H1 (cell line): ENCODE results near the gene ABCA2. TPM values are rescaled to one million over a fixed set of nuclear protein-coding genes. Genes with fewer than 3 reads are reported as not detected.

Experiments used
- CTCF ChIA-PET: fragments of 300-600 bp; sonication (Branson Sonifier 250); formaldehyde crosslinking; loops from one replicate; lab custom pipeline; 2021; ENCODE audit not compliant: partially characterized antibody; lab: Charles Lee
- POLR2A ChIA-PET: fragments of 300-600 bp; sonication (Branson Sonifier 250); formaldehyde crosslinking; loops from one replicate; lab custom pipeline; 2021; ENCODE audit warnings: inconsistent platforms; ENCODE audit not compliant: partially characterized antibody; lab: Charles Lee
- DNase-seq, 2 experiments: peaks; one replicate each; pipeline versions ENCODE4 v3.0.0 to v3.0.0-alpha.2; 2010 to 2022; ENCODE audit warnings: low spot score in 2 of 2, low read depth in 1 of 2, mixed read lengths in 1 of 2
- FAIRE-seq: peaks from 2 replicates; lab custom pipeline; 2011; peaks lifted over from hg19 to GRCh38; lab: Jason Lieb, UNC
- H2AFZ ChIP-seq: 2 replicates; pipeline ENCODE4 v1.8.1; 2012; ENCODE audit warnings: low read length, inconsistent platforms
- H2AK5ac ChIP-seq: 2 replicates; pipeline ENCODE4 v1.6.1; 2013; ENCODE audit warnings: low read depth, low read length
- H2BK120ac ChIP-seq: replicated peaks from 2 replicates; pipeline ENCODE3; 2013; ENCODE audit warnings: low read depth, low read length, inconsistent platforms
- H2BK12ac ChIP-seq: 2 replicates; pipeline ENCODE4 v1.6.1; 2013; ENCODE audit warnings: low read depth, low read length
- H2BK15ac ChIP-seq: 2 replicates; pipeline ENCODE4 v1.6.1; 2013; ENCODE audit warnings: low read length
- H2BK20ac ChIP-seq: 2 replicates; pipeline ENCODE4 v1.6.1; 2013; ENCODE audit warnings: low read length
- H2BK5ac ChIP-seq: 2 replicates; pipeline ENCODE4 v1.6.1; 2013; ENCODE audit warnings: low read depth, low read length
- H3K14ac ChIP-seq: 2 replicates; pipeline ENCODE4 v1.6.1; 2013; ENCODE audit warnings: inconsistent platforms; ENCODE audit not compliant: insufficient read length
- H3K18ac ChIP-seq: 2 replicates; pipeline ENCODE4 v1.6.1; 2013; ENCODE audit warnings: low read length; ENCODE audit errors: extremely low read depth
- H3K23ac ChIP-seq: 2 replicates; pipeline ENCODE4 v1.6.1; 2013; ENCODE audit warnings: inconsistent platforms; ENCODE audit not compliant: insufficient read length
- H3K23me2 ChIP-seq: 2 replicates; pipeline ENCODE4 v1.6.1; 2013; ENCODE audit warnings: low read depth, low read length
- H3K27ac ChIP-seq: 2 replicates; pipeline ENCODE4 v1.6.1; 2011; ENCODE audit warnings: low read depth, low read length, inconsistent platforms
- H3K27me3 ChIP-seq, 4 experiments: replicated peaks in 1 of 4; 1 replicate in 1 of 4; 2 replicates in 3 of 4; pipeline versions ENCODE4 v1.6.1 to v1.8.1; 2011 to 2013; ENCODE audit warnings: low read length in 3 of 4, mild to moderate bottlenecking in 3 of 4, inconsistent platforms in 2 of 4, mixed read lengths in 2 of 4, moderate library complexity in 1 of 4; ENCODE audit not compliant: control insufficient read depth in 3 of 4, insufficient read depth in 3 of 4; ENCODE audit errors: extremely low read depth in 1 of 4
- H3K36me3 ChIP-seq, 4 experiments: 2 replicates each; pipeline versions ENCODE4 v1.6.1 to v1.8.1; 2011 to 2013; ENCODE audit warnings: mild to moderate bottlenecking in 4 of 4, low read length in 3 of 4, moderate library complexity in 2 of 4, control low read depth in 1 of 4, inconsistent platforms in 1 of 4; ENCODE audit not compliant: insufficient read depth in 4 of 4, control insufficient read depth in 2 of 4
- H3K4ac ChIP-seq: replicated peaks from 2 replicates; pipeline ENCODE3; 2013; ENCODE audit warnings: low read length, low read depth, mixed read lengths, inconsistent platforms; ENCODE audit not compliant: insufficient read length
- H3K4me1 ChIP-seq, 4 experiments: replicated peaks in 1 of 4; 1 replicate in 1 of 4; 2 replicates in 3 of 4; pipeline versions ENCODE4 v1.6.1 to v1.8.1; 2011 to 2013; ENCODE audit warnings: low read length in 3 of 4, inconsistent platforms in 2 of 4, mixed read lengths in 1 of 4; ENCODE audit not compliant: insufficient read depth in 4 of 4, control insufficient read depth in 3 of 4
- H3K4me2 ChIP-seq, 2 experiments: 2 replicates each; pipeline versions ENCODE4 v1.6.1 to v1.8.1; 2011 to 2013; ENCODE audit warnings: low read depth in 2 of 2, low read length in 2 of 2, control low read depth in 1 of 2, inconsistent platforms in 1 of 2, mild to moderate bottlenecking in 1 of 2; ENCODE audit not compliant: insufficient read depth in 1 of 2
- H3K4me3 ChIP-seq, 4 experiments: fragments of 200-600, 300-600 bp in 1 of 4; sonication (generic), shearing (Covaris generic), sonication (Bioruptor Twin) in 1 of 4; 2 replicates each; pipeline versions ENCODE4 v1.5.1 to v1.8.1; 2011 to 2016; ENCODE audit warnings: low read length in 4 of 4, low read depth in 3 of 4, control low read depth in 2 of 4, inconsistent platforms in 2 of 4, mild to moderate bottlenecking in 2 of 4, mixed read lengths in 1 of 4, moderate library complexity in 1 of 4; ENCODE audit not compliant: insufficient read depth in 2 of 4; ENCODE audit errors: extremely low read depth in 1 of 4
- H3K56ac ChIP-seq: replicated peaks from 2 replicates; pipeline ENCODE3; 2013; ENCODE audit warnings: low read depth, mild to moderate bottlenecking, mixed read lengths, low read length, inconsistent platforms; ENCODE audit not compliant: insufficient read length
- H3K79me1 ChIP-seq: 2 replicates; pipeline ENCODE4 v1.6.1; 2013; ENCODE audit warnings: low read depth, low read length, control low read depth
- H3K79me2 ChIP-seq, 2 experiments: 2 replicates each; pipeline versions ENCODE4 v1.6.1 to v1.8.1; 2012 to 2013; ENCODE audit warnings: low read length in 2 of 2, mild to moderate bottlenecking in 2 of 2, inconsistent platforms in 1 of 2; ENCODE audit not compliant: insufficient read depth in 2 of 2, control insufficient read depth in 1 of 2
- H3K9ac ChIP-seq, 4 experiments: replicated peaks in 1 of 4; 1 replicate in 1 of 4; 2 replicates in 3 of 4; pipeline versions ENCODE4 v1.6.1 to v1.8.1; 2011 to 2013; ENCODE audit warnings: low read depth in 3 of 4, low read length in 3 of 4, control low read depth in 2 of 4, mild to moderate bottlenecking in 2 of 4, moderate library complexity in 2 of 4, inconsistent platforms in 1 of 4; ENCODE audit errors: extremely low read depth in 1 of 4
- H3K9me3 ChIP-seq, 2 experiments: 2 replicates each; pipeline versions ENCODE4 v1.6.1 to v1.8.1; 2012 to 2013; ENCODE audit warnings: mild to moderate bottlenecking in 2 of 2, moderate library complexity in 2 of 2, control low read depth in 1 of 2, inconsistent platforms in 1 of 2, low read depth in 1 of 2, low read length in 1 of 2, mixed read lengths in 1 of 2; ENCODE audit not compliant: insufficient read depth in 2 of 2
- H4K20me1 ChIP-seq, 2 experiments: replicated peaks in 1 of 2; 2 replicates each; pipeline versions ENCODE3 to v1.8.1; 2011 to 2013; ENCODE audit warnings: inconsistent platforms in 2 of 2, low read length in 2 of 2, mild to moderate bottlenecking in 1 of 2; ENCODE audit not compliant: insufficient read depth in 2 of 2, control insufficient read depth in 1 of 2
- H4K5ac ChIP-seq: 2 replicates; pipeline ENCODE4 v1.6.1; 2013; ENCODE audit warnings: low read length, low read depth, mixed read lengths, inconsistent platforms; ENCODE audit not compliant: insufficient read length
- H4K8ac ChIP-seq: 2 replicates; pipeline ENCODE4 v1.8.0; 2013; ENCODE audit warnings: mild to moderate bottlenecking, moderate library complexity, low read length, inconsistent platforms; ENCODE audit not compliant: insufficient read depth; ENCODE audit errors: extremely low read depth
- H4K91ac ChIP-seq: replicated peaks from 2 replicates; pipeline ENCODE3; 2013; ENCODE audit warnings: low read length, mixed read lengths, inconsistent platforms; ENCODE audit not compliant: insufficient read length
- KDM1A ChIP-seq: fragments of 200-600, 300-600 bp; sonication (generic); IDR thresholded peaks from 2 replicates; pipeline ENCODE4 v1.7.1; 2016; ENCODE audit warnings: mild to moderate bottlenecking, low read length, borderline replicate concordance
- POLR2AphosphoS5 ChIP-seq: IDR thresholded peaks from 2 replicates; pipeline ENCODE4 v1.6.1; 2011; ENCODE audit warnings: low read depth, low read length
- RBBP5 ChIP-seq: IDR thresholded peaks from 2 replicates; pipeline ENCODE4 v1.7.1; 2012; ENCODE audit warnings: low read depth, mild to moderate bottlenecking, inconsistent platforms, low read length, moderate library complexity, borderline replicate concordance
- RXRA ChIP-seq: IDR thresholded peaks from 2 replicates; pipeline ENCODE4 v1.6.1; 2011; ENCODE audit warnings: low read depth, mild to moderate bottlenecking, low read length, moderate library complexity; ENCODE audit not compliant: insufficient read depth
- WGBS, 2 experiments: shearing (Covaris generic) in 1 of 2; methylation state at CpG; one replicate each; pipeline versions ENCODE4 v1.1.6 to v1.1.7; 2013 to 2015; ENCODE audit warnings: low lambda C conversion rate in 2 of 2, mixed read lengths in 2 of 2, inconsistent platforms in 1 of 2, low coverage in 1 of 2, missing lambda C conversion rate in 1 of 2; ENCODE audit not compliant: insufficient replicate concordance in 2 of 2, insufficient coverage in 1 of 2, insufficient read length in 1 of 2; ENCODE audit errors: extremely low coverage in 1 of 2, missing lambda C conversion rate in 1 of 2; 5-methylcytosine and 5-hydroxymethylcytosine counted together
- polyA plus RNA-seq, 7 experiments: library from polyadenylated mRNA; depleted of rRNA in 3 of 7; stranded (reverse) in 5 of 7; unstranded in 2 of 7; fragments of >200 nt in 5 of 7; fragments of 200-250 nt in 2 of 7; gene quantifications; 1 replicate in 5 of 7; 2 replicates in 1 of 7; 4 replicates in 1 of 7; pipeline versions ENCODE4 v1.2.1 to v1.2.3, GENCODE V29; 2011 to 2013; ENCODE audit warnings: missing spikeins in 2 of 7, mixed read lengths in 2 of 7
- total RNA-seq: library from RNA; stranded (reverse); fragmentation: NEBNext Ultra II Directional; extraction: Animal tissue kit (Norgen Biotek cat#: 25700); gene quantifications from 2 replicates; pipeline ENCODE4 v1.2.1, GENCODE V29; 2021

The ABCA2 gene
- total and polyA plus RNA-seq, 2 of the 8 experiments (the other 6 are each of a cell fraction or from before 2014, with no cell fraction given), result 12.5 to 14.3 TPM

- CTCF ChIA-PET, result interaction anchor here (0.8 to 9.4 kb wide), 6 partner anchors 11 to 100 kb away, joined by 3 to 38 read pairs (median 4); no protein-coding TSS in a partner anchor
- Histone ChIP-seq H3K27me3 (no peaks in the 10 kb centered on the region), H3K36me3 (no peaks in the 10 kb centered on the region), H3K23me2 (no peaks in the 10 kb centered on the region), H2BK5ac (no peak overlapping the region; the same call in 1 of the 2 replicates), H3K18ac (no peak overlapping the region), H3K9me3 (no peaks in the 10 kb centered on the region), H2AFZ (no peak overlapping the region), H2BK12ac (peak overlapping the region; percentile 50; the same call in 1 of the 2 replicates), H4K91ac (peak overlapping the region; percentile 65), H4K5ac (no peak overlapping the region), H3K9ac (no peak overlapping the region), H3K27ac (no peak overlapping the region), H3K14ac (no peak overlapping the region), H3K56ac (no peak overlapping the region), H2BK20ac (no peak overlapping the region), H3K79me1 (no peaks in the 10 kb centered on the region; the same call in 1 of the 2 replicates), H2BK15ac (peak overlapping the region; percentile 61; the same call in 1 of the 2 replicates), H3K4me3 (no peak overlapping the region), H3K79me2 (no peaks in the 10 kb centered on the region), H4K20me1 (no peaks in the 10 kb centered on the region), H3K4ac (no peak overlapping the region), H2BK120ac (no peak overlapping the region), H4K8ac (no peak overlapping the region), H3K4me1 (peaks cover 0 to 7% (median 5%) of the 10 kb centered on the region in 4 experiments; a peak in 4 of 7 replicates), H3K4me2 (no peak overlapping the region), H3K23ac (no peak overlapping the region), H2AK5ac (no peak overlapping the region)
- FAIRE-seq (no peak), DNase-seq (no peak)
- POLR2A ChIA-PET, result interaction anchor here (1.9 to 2.4 kb wide), 2 partner anchors 10 to 13 kb away, joined by 5 to 10 read pairs; no protein-coding TSS in a partner anchor
- WGBS, 2 experiments, result 87% methylated on average over 19 of the region's 22 CpGs; no CpG with 5 or more reads in 1 of the 2 experiments
- TF ChIP-seq RXRA (no peak), POLR2AphosphoS5 (no peak), KDM1A (no peak), RBBP5 (no peak)
Observed at GRCh38 chr9:136964171-136964689, 63.8 kb downstream of the ABCA2 start.
